Islet precursor cell (in vitro differentiated cells): Measurements from ENCODE around the gene CDK18.

ENCODE experiments used
- DNase-seq: peaks from one replicate; pipeline ENCODE4 v3.0.0-alpha.2; 2018

CDK18 gene

DNA sequence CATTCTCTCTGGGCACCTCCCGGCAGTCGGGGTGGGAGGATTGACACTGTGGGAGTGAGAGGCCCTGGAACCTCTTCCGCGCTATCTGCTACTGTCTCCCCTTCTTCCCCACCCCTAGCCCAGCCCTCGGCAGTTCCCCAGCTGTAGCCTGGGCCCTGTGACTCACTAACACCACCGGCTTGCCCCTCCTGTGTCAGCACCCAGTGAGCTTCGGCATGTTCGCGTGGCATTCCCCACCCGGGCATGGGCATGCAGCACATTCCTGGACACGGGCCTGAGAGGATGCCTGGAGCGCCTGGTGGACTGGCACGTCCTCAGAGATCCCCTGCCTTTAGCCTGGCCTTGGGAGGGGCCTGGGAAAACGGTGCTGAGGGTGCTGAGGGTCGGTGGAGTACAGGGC, 1.3 kb downstream of the CDK18 start:
- peak; percentile 78 for DNase-seq

DNA sequence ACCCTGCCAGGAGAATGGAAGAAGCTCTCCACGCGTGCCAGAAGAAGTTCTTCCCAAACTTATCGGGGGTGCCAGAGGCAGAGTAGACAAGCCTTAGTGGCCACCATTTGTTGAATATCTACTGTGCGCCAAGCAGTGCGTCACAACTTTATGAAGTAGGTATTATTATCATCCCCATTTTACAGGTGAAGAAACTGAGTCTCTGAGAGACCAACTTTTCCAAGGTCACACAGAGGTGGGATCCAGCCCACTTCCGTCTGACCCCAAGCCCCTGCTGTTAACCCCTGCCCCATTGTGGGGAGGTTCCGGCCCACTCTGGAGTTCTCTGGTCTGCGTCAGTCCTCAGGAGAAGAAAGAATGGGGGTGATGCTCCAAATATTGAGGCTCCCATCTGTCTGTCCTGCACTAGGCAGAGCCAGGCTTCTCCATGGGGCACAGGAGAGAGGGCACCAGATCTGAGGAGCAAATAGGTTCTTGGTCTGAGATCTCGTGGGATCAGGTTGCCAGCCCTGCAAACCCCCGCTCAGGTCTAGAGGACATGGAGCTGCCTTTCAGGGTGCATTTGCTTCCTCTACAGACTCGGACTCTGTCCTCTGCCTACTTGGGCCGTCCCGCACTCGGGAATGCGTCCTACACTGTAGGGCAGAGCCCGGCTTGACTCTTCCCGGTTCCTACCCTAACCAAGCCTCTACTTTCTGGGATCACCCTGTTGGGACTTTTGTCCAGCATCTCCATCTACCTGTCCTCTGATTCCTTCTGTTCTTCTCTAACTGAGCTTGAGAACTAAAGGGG, 2.1 kb downstream of the CDK18 start:
- DNase-seq, result no peak

DNA sequence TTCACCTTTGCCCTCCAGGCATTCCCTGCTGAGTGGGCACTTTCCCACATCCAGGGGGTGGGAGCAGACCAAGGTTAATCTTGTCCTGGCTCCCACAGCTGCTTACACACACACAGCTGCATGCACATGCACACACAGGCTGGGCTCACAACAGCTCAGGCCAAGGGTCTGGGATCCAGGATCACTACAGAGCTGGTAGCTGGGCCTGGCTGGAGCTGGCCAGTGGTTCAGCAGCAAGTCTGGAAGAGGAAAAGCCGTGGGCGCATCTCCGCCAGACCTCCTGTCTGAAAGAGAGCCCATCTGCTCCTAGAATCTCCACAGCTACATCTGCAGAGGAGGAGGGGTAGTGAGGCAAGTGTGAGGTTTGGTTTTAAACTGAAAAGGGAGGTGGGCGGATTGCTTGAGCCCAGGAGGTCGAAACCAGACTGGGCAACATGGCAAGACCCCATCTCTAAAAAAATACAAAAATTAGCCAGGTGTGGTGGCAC, 3.8 kb downstream of the CDK18 start:
- no peak for DNase-seq

DNA sequence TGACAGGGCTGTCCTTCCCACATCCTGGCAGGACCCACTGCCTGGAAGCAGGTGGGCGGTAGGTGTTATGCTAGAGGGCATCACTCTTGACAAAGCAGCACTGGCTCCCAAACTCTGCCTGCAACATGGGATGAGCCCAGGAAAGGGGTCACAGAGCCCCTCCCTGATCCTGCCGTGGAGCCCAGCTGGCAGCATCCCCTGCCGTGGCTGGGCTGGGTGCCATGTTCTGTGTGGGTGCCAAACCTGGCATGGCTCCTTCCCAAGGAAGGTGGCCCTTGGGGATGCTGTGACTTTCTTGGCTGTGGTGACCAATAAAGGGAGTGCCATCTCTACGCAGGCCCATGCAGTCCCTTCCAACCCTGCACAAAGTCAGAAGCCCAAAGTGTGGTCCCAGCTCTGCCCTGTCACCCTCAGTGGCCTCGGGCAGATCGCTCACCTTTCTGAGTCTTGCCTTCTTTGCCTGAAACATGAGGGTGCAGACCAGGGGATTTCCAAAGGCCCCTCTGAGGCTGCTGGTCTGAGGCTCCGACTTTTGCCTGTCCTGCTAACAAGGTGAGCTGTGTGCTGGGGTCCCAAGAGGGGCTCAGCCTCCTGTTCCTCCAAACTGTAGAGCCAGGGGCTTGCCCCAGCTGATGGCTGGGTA, 6.0 kb downstream of the CDK18 start:
- DNase-seq, result no peak

GRCh38 chr1:205510951-205511330, 6.5 kb downstream of the CDK18 start:
- DNase-seq, result no peak

DNA sequence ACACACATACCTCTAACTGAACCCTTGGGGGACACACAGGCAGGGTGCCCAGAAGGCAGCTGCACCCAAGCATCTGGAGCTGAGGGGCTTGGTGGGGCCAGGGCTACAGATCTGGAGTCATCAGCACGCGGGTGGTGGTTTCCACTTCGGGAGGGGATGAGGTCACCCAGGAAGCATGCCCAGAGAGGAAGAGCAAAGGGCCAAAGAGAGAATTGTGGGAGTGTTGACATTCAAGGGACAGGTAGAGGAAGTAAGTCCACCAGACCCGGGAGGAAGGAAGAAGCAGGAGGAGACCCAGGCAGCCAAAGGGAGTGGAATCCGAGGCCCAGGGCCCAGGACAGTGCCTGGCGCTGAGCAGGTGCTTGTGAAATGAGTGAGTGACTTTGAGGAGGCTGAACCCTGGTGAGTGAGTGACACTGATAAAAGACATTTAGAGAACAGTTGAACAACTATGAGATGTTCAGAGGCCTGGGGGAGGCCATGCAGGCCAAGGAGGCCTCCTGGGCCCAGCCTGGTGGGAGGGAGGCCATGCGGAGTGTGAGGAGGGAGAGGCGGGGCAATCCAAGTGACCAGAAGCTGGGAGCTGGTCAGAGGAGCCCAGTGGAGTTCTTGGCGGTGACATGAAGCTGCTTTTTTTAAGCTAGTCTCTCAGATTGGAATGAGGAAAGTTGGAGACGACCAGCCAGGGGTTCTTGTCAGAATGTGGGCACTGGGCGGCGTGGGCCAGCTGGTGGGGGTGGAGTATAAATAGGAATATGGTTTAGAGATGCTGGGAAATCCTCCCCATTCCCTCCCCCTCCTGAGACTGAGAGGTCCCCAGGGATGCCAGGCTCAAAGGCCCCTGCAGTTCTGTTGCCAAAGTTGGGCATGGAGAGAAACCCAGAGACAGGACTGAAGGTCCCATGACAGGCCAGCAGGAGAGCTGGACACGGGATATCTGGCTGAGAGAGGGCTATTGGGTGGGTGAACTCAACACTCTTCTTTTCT, 7.9 kb downstream of the CDK18 start:
- DNase-seq, result no peak

- DNase-seq, result no peak
These were observed 9.3 kb downstream of the CDK18 start for GRCh38 chr1:205513774-205514173.

GRCh38 chr1:205514211-205515142, 10.0 kb downstream of the CDK18 start:
- no peak for DNase-seq

DNA sequence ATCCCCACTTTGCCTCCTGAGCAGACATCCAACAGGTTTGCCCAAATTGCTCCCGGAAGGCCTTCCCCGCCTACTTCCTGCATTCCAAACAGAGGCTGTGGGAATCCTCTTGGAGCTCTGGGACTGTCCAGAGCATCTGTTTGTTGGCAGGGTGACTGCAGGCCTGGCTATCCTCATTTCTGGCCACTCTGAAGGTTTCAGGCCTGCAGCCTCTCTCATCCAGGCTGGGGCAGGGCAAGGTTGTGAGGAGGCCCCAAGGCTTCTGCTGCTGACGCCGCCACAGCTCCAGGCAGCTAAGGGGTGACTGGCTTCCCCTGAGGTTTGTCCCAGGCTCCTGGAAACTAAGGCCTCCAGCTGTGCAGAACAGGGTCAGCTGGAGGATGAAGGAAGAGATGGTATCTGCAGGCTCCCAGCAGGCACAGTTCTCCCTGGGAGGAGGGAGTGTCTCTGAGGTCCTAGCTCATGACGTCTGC, 11.3 kb downstream of the CDK18 start:
- peak; percentile 98 for DNase-seq

DNA sequence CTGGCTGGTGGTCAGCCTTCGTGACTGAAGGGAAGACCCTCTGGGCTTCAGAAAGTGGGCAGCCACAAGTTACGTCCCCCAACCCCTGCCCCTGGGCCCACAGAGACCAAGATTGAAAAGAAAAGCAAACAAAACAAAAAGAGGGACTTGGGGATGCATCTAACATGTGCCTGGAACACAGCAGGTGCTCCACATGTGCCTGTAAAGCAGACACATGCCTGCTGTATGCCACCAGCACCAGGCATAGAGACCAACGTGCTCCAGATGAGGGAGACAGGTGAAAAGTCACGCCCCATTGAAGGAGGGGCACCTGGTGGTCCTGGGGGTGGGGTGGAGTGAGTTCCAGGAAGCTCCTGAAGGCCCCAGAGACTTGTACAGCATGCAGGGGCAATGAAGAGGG, 11.9 kb downstream of the CDK18 start:
- DNase-seq, result no peak

DNA sequence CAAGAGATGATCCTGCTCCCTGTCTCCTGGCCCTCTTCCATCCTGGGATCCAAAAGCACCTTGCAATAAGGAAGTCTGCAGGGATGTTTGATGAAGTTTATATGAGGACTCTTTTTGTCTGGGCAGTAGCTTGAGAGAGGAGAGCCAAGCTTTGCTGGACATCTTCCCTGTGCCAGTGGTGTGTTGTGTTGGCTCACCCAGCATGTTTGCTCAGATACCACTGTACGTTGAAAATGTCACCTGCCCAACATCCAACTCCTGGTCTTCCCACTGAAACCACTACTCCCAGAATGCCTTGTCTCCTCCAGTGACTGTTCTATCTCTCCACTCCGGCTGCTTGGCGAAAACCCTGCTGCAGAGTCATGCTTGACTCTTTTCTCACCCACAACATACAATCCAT, 12.8 kb downstream of the CDK18 start:
- no peak for DNase-seq

- no peak for DNase-seq
These were observed 13.3 kb downstream of the CDK18 start for GRCh38 chr1:205517763-205518162.

GRCh38 chr1:205518661-205519540, 14.4 kb downstream of the CDK18 start:
- DNase-seq, result no peak

DNA sequence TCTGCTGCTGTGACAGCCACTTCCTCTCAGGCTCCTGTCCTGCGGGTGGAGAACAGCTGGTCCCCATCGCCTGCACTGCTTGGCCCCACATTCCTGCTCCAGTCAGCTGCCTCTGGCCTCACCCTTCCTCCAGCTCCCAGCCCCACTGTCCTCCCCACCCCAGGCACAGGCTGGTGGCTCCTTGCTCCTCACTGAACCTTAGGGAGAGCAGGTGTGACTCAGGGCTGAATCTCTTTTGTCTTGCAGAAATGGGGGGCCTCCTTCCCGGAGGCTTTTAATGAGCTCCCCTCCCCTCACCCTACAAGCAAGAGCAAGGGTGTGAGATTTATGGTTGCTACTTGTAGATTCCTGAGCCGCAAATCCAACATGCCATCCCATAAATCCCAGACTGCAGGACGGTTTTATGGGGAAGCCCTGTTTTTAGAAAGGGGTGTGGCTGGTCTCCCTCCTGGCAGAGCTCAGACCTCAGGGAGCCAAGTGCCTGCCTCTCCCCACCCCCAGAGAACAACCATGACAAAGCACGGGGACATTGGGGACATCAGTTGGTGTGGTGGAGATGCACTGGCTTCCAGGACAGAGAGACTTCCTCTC, 15.2 kb downstream of the CDK18 start:
- DNase-seq, result peak; percentile 73

- no peak for DNase-seq
These were observed 16.2 kb downstream of the CDK18 start for GRCh38 chr1:205520709-205521108.

- DNase-seq, result no peak
These were observed 17.2 kb downstream of the CDK18 start for GRCh38 chr1:205521686-205522085.

DNA sequence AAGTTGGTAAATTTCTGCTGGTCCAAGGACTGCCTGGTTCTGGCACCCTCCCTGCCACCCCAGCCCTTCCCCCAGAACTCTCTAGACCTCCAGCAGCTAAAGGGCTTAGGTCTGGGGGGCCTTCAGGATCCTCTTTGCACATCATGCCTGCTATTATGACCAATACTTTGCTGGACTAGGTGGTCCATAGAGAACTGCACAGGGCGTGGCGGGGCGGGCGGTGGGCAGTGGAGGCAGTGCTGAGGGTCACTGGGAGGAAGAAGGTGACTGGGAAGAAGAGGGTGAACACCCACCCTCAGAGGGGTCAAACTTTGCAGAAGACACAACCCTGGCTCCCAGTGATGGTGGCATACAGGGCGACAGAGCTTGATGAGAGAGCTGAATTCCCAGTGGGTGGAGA, 18.2 kb downstream of the CDK18 start:
- no peak for DNase-seq

DNA sequence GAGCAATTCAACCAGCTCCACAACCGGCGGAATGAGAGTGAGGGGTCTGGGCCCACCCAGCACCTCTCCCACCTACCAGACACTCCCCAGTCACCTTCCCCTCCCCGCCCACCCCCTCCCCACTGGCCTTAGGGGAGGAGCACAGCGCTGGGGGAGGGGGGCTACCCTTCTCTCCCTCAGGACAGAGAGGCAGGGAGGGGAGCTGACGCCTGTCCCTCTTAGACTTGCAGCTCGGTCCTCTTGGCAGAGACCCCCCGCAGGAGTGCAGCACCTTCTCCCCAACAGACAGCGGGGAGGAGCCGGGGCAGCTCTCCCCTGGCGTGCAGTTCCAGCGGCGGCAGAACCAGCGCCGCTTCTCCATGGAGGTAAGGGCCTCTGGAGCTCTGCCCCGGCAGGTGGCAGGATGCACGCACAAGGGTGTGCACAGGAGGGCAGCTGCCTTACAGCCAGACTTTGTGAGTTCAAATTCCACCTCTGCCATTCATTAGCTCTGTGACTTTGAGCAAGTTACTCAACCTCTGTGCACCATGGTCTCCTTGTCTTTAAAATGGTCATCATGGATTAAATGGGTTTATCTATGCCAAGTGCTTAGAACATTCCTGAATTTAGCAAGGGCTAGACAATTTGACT, 18.9 kb downstream of the CDK18 start:
- DNase-seq, result no peak

DNA sequence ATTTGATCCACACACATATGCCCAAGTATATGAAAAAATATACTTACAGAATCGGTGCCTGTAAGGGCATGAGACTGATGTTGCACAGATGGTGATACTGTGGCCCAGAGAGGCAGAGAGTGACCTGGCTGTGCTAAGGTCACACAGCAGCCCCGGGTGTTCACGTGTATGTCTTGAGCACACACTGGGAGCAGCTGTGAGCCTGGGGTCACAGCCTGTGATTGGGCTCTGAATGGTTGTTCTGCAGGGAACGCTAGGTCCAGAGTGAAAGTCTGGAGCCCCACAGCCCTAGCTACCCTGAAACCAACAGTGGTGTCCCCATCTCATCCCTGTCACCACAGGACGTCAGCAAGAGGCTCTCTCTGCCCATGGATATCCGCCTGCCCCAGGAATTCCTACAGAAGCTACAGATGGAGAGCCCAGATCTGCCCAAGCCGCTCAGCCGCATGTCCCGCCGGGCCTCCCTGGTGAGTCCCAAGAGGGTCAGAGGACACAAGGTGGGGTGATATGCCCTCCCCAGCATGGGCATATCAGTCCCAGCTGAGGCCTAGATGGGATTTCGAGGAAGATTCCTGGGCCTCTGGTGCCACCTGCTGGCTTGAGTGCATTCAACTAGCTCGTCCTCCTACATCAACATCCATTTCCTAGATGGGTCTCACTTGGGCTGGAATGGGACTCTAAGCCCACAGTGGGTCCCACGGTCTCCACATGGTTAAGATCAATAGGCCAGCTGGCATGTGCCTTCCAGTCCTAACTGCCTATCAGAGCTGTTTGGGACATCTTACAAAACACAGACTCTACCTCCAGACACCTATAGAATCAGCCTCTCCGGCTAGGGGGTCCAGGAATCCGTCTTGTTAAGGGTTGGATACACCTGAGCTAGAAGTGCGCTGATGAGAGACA, 19.7 kb downstream of the CDK18 start:
- DNase-seq, result peak; percentile 83
